Jurkat, Clone E6-1 (cell line): ENCODE results near the gene PLEKHM3.

Experiments used
- DNase-seq: peaks from one replicate; pipeline ENCODE4 v3.0.0-alpha.2; 2011; ENCODE audit warnings: low read depth, low spot score
- H3K4me3 ChIP-seq: 2 replicates; pipeline ENCODE4 v1.5.1; 2011; ENCODE audit warnings: mild to moderate bottlenecking, low read length, control low read depth, moderate library complexity

Gene PLEKHM3

DNA sequence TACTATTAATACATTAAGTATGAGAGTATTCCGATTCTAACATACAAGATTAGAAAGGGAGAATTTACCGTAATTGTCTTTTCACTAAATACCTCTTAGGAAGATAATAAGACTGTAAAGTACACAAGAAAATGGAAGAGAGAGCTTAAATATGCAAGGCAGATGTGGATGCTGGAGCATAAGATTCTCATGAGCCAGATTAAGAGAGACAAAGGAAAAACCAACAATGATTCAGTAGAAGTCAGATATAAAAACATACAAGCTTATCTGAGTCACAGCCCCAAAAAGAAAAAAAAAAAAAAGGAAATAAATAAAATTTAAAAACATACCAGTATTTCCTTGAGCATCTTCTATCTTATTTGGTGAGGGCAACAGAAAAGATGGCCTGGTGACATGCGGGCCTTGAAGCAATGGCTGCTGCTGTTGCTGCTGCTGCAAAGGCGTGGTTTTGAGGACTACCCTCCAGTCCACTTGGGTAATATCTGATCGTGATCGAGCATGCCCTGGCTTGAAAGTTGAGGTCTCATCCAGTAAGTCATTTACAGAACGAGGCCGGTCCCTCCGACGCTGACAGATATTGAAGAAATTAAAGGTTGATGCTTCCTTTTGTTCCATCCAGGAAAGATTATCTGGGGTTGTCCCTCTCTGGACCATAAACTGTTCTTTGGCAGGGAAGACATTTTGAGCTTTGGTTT, 24.5 kb downstream of the PLEKHM3 start:
- DNase-seq, result no peak
- no peak overlapping the region for H3K4me3 ChIP-seq

DNA sequence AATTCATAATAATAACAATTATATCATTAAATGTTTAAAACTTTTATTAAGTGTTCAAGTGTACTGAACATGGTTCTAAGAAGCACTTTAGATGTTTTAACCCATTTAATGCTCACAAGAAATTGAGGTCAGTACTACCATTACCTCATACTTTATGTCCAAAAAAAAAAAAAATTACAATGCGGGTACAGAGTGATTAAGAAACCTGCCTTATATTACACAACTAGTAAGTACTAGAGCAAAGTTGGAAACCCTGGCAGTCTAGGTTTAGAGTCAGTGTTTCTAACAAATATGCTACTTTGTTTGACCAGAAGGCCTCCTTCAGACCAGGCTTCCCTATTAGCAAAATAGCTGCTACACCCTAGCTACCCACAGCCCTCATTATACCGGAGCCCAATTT, 28.5 kb downstream of the PLEKHM3 start:
- H3K4me3 ChIP-seq, result no peak overlapping the region
- no peak for DNase-seq

DNA sequence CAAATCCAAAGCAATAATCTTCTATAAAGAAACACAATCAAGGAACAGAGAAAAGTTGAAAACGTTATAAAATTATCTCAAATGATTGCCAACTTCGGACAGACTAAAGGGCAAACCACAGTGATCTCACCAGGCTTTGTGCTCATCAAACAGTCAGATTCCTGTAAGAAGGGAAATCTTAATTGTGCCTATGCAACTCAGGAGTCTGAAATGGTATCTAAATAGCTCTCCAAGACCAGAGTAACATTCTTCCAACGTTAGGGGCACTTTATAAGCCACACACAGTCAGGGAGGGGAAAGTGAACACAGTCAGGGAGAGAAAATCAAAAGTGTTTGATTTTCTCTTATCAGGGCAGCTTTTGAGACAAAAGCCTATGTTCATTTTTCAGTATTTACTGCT, 29.4 kb downstream of the PLEKHM3 start:
- no peak overlapping the region for H3K4me3 ChIP-seq
- no peak for DNase-seq

DNA sequence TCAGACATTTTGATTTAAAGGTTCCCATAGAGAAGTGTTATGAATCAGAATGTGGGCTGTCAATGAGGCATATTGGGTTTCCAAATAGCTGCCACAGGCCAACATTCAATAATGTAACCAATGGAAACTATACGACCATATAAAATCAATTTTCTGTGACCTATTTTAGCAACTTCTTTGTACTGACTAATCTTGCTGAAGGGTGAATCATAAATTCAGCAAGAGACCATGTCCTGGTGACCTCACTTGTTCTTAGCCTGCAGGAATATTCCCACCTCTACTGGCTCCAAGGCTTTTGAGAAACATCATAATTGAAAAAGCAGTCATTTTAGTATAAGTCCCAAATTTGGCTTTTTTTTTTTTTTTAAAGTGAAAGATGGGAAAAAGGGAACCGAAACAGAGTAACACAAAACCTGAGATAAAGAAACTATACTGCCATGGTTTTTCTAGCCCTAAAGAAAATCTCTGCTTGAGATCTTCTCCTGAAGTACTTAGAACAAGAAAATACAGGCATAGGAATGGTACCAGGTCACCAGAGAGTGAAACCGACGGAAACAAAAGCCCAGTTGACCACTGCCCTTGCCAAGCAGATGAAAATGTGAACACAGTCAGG, 32.1 kb downstream of the PLEKHM3 start:
- DNase-seq, result no peak
- H3K4me3 ChIP-seq, result no peak overlapping the region

DNA sequence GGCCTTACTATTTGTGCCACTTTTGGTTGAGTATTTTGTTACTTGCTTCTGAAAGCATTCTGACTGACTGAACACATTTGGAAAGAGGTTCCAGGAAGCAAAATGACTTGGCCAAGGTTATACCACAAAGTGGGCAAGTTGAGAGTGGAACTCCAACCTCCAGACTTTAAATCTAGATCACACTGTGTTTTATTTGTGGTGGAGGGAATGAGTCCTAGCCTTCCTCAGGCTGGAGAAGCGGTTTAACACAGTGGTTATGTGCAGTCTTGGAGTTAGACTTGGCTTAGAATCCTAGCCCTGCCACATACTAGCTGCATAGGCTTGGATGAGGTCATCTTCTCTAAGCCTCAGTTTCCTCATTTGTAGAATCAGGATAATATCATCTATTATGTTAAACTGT, 33.4 kb downstream of the PLEKHM3 start:
- H3K4me3 ChIP-seq, result no peak overlapping the region
- DNase-seq, result no peak

DNA sequence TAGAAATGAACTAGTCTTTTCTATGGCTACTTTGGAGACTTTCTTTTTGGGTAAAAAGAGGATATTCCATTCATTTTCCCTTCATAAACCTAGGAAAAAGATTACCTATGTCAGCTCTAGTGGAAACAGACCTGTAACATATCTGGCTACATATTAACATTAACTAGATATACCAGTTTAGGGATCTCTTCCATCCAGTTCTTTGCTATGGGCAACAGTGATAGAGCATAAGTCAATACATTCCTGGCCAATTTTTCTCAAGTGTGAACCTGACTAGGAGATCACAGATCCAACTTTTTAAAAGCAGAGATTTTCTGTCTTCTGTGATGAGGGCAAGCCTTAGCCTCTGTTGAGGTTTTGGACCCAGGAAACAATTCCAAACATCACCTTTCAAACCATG, 34.5 kb downstream of the PLEKHM3 start:
- no peak for DNase-seq
- no peak overlapping the region for H3K4me3 ChIP-seq

DNA sequence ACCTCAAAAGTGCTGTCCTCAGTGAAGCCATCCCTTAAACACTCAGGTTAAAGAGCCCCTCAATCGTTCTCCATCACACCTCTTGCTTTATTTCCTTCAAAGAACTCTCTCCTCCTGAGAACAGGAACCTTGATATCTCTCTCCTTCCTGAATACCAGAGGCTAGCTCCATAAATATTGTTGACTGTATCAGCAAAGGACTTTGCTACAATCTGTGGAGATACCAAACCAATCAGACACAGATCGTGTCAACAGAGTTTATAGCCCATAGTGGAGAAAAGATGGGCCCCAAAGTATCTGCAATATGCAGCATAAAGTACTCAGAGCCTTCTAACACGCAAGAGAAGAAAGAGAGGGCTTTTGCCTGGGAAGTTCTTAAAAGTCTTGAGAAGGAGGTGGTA, 36.4 kb downstream of the PLEKHM3 start:
- no peak for DNase-seq
- H3K4me3 ChIP-seq, result no peak overlapping the region

DNA sequence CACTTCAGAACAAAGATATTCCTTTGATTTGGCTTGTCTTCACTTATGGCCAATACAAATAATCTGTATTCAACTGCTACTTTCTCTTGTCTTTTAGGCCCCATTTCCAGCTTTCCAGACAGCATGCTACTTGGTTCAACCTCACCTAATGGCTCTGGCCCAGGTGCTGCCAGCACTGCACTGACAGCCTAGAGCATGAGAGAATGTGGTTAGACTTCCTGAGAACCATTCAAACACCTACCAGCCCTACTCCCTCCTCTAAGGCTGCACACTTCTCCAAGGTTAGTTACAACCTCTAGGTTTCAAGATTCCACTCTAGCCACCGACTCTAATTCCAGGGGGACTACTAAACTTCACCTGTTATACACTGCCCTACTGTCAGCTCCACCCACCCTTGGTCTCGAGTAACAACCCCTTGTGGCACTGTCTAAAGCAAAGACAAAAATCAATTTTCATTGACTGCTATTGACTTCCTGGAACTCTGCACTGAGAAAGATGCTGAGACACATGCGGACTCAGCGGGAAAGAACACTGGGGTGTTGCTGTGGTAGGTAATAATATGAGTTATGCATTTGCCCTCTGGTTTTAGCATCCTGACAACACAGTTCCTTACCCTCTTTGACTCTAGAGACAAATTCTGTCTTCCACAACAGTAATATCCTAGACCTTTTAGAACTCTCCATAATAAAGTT, 38.2 kb downstream of the PLEKHM3 start:
- no peak overlapping the region for H3K4me3 ChIP-seq
- DNase-seq, result peak; percentile 9

DNA sequence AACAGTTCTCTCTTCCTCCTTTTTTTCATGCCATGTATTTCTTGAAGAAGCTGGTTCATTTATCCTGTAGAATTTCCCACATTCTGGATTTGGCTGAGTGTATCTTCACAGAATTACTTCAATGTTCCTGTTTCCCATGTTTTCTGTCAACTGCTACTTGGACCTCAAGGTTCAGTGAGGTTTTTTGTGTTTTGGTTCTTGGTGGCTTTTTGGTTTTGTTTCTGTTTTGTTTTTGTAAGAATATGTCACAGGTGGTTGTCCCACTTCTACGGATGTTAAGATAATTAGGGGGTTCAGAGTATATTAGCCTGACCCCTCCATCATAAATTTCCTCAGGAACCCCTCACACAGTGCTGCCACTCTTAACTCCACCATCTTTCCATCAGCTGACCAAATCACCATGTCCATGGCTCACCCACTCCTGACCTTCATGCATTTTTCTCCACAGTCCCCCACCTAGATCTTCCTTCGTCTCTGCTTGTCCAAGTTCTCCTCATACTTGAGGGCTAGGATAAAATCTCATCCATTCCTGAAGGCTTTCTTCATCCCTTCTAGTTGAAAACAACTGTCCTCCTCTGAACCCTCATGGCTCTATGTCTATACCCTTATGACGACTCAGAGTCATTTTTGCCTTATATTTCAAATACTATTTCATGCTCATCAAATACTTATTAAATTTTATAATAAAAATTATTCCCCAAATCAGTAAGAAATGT, 40.4 kb downstream of the PLEKHM3 start:
- DNase-seq, result no peak
- H3K4me3 ChIP-seq, result no peak overlapping the region

DNA sequence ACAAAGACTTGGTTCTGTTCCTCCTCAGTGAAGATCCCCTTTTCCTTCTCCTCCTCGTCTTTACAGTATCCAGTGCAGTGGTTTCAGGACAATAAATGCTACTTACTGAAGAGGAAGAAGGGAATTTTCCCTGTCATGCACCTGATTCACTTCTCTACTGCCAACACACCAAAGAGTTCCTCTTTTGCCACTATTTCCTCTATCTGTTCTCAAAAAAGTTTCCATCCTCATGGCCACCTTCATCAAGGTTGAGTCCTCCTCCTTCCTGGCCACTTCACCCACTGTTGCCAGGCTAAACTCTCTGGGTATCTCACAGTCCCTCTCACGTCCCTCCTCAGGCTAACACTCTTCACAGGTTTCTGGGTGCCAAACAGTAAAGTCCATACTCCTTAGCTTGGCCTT, 41.7 kb downstream of the PLEKHM3 start:
- no peak overlapping the region for H3K4me3 ChIP-seq
- DNase-seq, result no peak

DNA sequence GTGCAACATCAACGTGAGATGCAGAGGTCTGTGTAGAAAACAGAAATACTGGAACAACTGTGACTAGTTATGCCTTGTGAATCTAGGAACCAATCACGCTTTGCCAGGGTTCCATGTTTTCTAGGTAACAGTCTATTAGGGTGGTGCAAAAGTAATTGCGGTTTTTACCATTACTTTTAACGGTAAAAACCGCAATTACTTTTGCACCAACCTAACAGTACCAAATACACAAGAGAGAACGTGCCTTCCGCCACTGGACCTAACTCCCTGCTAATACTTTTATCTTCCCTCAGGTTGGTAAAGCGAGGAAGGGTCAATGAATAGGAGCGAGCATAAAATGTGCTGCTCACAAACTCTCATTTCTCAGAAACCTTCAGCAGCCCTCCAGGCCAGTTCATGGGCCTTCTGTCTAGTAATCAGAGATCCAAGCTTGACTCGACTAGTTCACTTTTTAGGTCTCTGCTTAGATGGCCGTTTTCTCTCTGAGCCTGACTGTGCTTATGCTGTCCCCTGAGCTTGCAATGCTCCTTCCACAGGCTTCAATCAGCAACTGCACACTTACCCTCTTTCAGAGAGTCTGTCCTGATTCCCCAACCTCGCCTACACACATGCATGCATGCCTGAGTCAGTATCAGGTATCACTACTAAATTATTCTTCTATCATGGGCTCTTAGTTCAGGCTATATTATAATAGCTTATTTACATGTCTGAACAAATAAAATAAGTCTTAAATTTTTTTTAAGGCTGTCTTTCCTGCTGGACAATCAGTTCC, 47.0 kb downstream of the PLEKHM3 start:
- DNase-seq, result no peak
- H3K4me3 ChIP-seq, result no peak overlapping the region

DNA sequence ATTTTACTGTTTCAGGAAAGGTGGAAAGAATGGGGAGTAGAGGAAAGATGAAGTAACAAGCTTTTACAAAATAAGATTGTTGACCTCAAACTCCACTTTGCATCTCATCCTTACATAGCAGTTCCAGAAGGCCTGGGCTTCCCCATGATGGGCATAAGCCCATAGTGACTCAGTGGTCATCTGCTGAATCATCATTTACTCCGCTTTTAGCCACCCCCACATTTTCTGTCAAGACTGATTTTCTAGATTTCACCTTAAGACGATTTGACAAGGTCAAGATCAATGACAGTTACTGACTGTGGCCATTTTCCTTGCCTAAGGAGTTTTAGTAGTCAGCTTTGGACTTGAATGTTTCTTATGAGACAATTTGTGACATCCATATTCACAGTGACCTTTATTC, 49.4 kb downstream of the PLEKHM3 start:
- H3K4me3 ChIP-seq, result no peak overlapping the region
- DNase-seq, result no peak

DNA sequence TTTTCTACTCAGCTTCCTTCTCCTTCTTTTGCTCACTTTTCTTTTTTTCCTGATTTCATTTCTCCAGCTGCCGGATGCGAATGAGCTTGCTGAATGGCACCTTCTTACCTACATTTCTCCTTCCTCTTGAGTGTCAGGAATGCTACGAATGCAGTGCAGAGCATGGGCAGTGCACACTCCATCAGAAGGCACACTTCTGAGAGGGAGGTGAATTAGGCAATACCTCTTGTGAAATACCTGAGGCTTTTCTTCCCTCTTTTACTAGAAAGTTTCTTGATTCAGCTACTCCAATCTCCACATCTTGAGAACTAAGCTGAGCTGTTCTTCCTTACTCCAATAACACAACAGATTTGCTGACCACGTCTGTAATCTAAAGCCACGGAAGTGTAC, 51.1 kb downstream of the PLEKHM3 start:
- H3K4me3 ChIP-seq, result no peak overlapping the region
- no peak for DNase-seq

DNA sequence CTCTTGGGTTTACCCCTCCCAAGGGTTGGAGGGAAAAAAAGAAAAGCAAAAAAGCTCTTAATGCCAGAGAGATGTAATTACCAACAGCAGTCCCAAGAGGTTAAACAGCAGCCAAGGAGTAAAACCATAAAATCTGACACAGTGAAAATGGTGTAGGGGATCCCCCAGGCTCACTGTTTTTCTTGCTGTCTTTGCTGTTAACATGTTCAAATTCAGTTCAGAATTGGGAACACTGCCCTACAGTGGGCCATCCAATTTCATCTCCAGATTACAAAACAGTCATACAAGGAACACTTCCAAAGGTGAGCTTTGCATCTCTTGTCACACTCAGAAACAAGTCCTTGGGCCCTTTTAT, 54.5 kb downstream of the PLEKHM3 start:
- H3K4me3 ChIP-seq, result no peak overlapping the region
- no peak for DNase-seq

DNA sequence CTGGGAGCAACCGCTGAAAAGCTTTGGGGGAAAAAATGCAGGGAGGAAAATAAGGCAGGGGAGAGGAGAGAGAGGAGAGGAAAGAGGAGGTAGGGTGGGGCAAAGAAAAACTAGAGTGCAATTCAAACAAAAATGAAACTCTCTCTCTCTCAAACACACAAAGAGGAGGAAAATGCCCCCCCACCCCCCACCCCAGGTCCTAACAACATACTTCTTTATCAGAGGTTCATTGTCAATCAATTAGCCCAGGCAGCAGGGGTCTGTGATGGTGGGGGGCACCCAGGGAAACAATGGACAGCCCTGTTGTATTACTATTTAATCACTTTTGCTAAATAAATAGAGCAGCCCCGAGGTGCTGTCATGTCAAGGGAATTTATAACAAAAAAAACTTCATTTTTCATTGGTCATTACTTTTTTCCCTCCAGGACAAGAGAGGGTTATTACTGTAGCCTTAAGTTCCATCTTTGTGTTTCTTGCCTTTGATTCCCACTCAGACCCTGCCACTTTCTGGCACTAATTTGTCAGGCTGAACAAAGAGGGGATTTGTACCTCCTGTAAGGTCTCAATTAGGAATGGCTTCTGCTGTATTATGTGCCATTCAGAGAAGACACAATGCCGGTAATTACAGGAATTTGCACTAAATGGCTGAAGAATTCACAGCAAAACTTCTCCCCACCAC, 55.0 kb downstream of the PLEKHM3 start:
- DNase-seq, result no peak

DNA sequence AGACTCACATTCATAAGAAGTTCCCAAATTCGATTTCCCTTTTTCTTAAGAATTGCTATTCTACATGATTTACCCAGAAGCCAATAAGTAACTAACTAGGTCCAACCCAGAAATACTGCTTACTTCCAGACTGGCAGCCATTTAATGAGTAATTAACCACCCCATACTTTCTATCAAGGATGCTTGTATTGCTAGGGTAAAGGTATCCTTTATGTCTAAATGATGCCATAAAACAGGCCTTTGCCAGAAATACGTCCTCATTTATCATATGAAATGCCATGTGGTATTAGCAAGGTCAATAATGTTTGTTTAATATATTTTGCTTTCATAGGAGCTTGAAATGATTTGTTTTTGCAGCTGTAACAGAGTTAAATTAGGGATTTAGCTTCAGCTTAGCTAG, 56.1 kb downstream of the PLEKHM3 start:
- H3K4me3 ChIP-seq, result no peak overlapping the region

More for the DNA sequence above, 55.0 kb downstream of the PLEKHM3 start:
- no peak overlapping the region for H3K4me3 ChIP-seq

DNA sequence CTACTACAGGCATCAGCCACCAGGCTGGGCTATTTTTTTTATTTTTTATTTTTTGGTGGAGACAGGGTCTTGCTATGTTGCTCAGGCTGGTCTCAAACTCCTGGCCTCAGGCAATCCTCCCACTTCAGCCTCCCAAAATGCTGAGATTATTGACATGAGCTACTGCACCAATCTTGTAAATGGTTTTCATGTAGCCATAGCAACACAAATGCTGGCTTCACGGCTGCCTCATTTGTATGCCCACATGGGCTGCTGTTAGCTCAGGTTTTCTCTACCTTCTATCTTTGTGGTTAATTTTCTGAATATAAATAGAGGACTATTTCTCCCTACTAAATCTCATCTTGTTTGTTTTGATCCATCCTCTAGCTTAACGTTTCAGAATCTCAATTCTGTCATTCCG, 58.2 kb downstream of the PLEKHM3 start:
- H3K4me3 ChIP-seq, result no peak overlapping the region
- no peak for DNase-seq

More for the DNA sequence above, 56.1 kb downstream of the PLEKHM3 start:
- DNase-seq, result no peak

DNA sequence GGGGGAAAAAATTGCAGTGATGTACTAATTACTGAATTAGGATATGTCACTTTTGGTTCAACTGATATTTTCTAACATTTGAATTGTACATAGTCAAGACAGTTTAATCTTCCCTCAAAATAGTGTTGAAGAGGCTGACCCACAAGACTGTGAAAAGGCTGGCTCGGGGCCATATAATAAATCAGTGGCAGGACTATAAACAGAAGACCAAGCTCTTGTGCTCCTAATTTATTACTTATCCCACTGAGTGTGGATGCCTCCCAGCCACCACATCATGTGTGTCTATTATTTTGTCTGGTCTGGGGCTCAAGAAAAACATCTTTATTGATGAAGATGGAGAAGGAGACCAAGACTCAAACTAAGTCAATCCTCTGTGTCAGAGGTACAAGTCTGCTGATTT, 64.4 kb downstream of the PLEKHM3 start:
- no peak overlapping the region for H3K4me3 ChIP-seq

DNA sequence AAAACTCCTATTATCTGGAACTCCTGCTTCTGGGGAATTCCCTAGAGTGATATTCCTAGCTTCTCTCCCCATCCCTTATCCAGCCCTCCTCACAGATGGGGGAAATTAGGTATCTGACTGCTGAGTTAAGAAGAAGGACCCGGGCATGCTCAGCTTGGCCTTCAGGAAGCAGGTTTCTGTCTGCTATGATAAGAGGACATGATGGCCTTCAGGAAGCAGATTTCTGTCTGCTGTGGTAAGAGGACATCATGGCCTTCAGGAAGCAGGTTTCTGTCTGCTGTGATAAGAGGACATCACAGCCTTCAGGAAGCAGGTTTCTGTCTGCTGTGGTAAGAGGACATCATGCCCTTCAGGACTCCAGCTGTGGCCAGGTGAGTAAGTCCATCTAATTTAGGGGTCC, 65.2 kb downstream of the PLEKHM3 start:
- DNase-seq, result no peak
- H3K4me3 ChIP-seq, result no peak overlapping the region

More for the DNA sequence above, 64.4 kb downstream of the PLEKHM3 start:
- no peak for DNase-seq
